CD4-positive, alpha-beta T cell (primary cell): ENCODE results near the gene DAPK2. TPM values are rescaled to one million over a fixed set of nuclear protein-coding genes. Genes with fewer than 3 reads are reported as not detected.
A peak's percentile ranks its signal among the peaks of the same experiment; 100 is the strongest.

Source experiments
- ATAC-seq: fragments of 200-7000 bp; cut with Tn5 transposase; one replicate; pipeline ENCODE4 v1.10.0; 2022; ENCODE audit warnings: mild to moderate bottlenecking; ENCODE audit not compliant: poor library complexity
- CTCF ChIA-PET: fragments of 350-600 bp; sonication (Branson Sonifier 250); formaldehyde crosslinking; loops from one replicate; lab custom pipeline; 2021; ENCODE audit warnings: antibody characterized with exemption, inconsistent platforms; lab: Charles Lee
- POLR2A ChIA-PET: fragments of 350-600 bp; sonication (Branson Sonifier 250); formaldehyde crosslinking; loops from one replicate; lab custom pipeline; 2021; ENCODE audit warnings: antibody characterized with exemption, inconsistent platforms; lab: Charles Lee
- DNase-seq, 14 experiments: peaks; one replicate each; pipeline ENCODE4 v3.0.0-alpha.2; 2013 to 2020; ENCODE audit warnings: mixed read lengths in 2 of 14
- H3K27ac ChIP-seq, 2 donors: one replicate each; pipeline versions ENCODE4 v1.5.1 to v1.7.0; 2013; ENCODE audit warnings: low read length in 2 of 2, low read depth in 1 of 2, mild to moderate bottlenecking in 1 of 2
- H3K27me3 ChIP-seq, 2 experiments: 1 replicate in 1 of 2; 2 replicates in 1 of 2; pipeline versions ENCODE4 v1.6.1 to v1.7.0; 2013; ENCODE audit warnings: low read length in 2 of 2, control low read depth in 1 of 2, mild to moderate bottlenecking in 1 of 2, moderate library complexity in 1 of 2; ENCODE audit not compliant: insufficient read depth in 2 of 2, control insufficient read depth in 1 of 2
- H3K36me3 ChIP-seq: one replicate; pipeline ENCODE4 v1.6.1; 2013; ENCODE audit warnings: low read length, control low read depth; ENCODE audit not compliant: insufficient read depth
- H3K4me1 ChIP-seq: one replicate; pipeline ENCODE4 v1.6.1; 2013; ENCODE audit warnings: low read length, control low read depth; ENCODE audit not compliant: insufficient read depth
- H3K4me3 ChIP-seq: one replicate; pipeline ENCODE4 v1.5.1; 2013; ENCODE audit warnings: mild to moderate bottlenecking, low read length, moderate library complexity
- H3K9me3 ChIP-seq, 2 experiments: 1 replicate in 1 of 2; 2 replicates in 1 of 2; pipeline versions ENCODE4 v1.6.1 to v1.7.0; 2013; ENCODE audit warnings: low read length in 2 of 2, mild to moderate bottlenecking in 2 of 2, control low read depth in 1 of 2, moderate library complexity in 1 of 2; ENCODE audit not compliant: control insufficient read depth in 1 of 2, insufficient read depth in 1 of 2
- H3K27ac Mint-ChIP-seq: one replicate; pipeline ENCODE4 v1.8.0; 2020; ENCODE audit warnings: mixed read lengths
- H3K27me3 Mint-ChIP-seq: one replicate; pipeline ENCODE4 v1.8.0; 2021; ENCODE audit warnings: mixed read lengths
- H3K36me3 Mint-ChIP-seq: one replicate; pipeline ENCODE4 v1.8.0; 2021; ENCODE audit warnings: low read depth, mixed read lengths
- H3K4me1 Mint-ChIP-seq: one replicate; pipeline ENCODE4 v1.8.0; 2021; ENCODE audit warnings: low read depth, mixed read lengths
- H3K4me3 Mint-ChIP-seq: one replicate; pipeline ENCODE4 v1.8.0; 2020; ENCODE audit warnings: mild to moderate bottlenecking, mixed read lengths
- H3K9me3 Mint-ChIP-seq: one replicate; pipeline ENCODE4 v1.8.0; 2020; ENCODE audit warnings: mixed read lengths
- CTCF ChIP-seq: fragments of 200-600 bp; IDR thresholded peaks from one replicate; pipeline ENCODE4 v1.8.0; 2022; ENCODE audit warnings: antibody characterized with exemption, mild to moderate bottlenecking
- intact Hi-C, 2 experiments: fragments of 100-400 bp; cut with DNase I in 1 of 2; cut with micrococcal nuclease in 1 of 2; formaldehyde crosslinking; loops; one replicate each; pipeline versions ENCODE4 v1.15.1 to v1.9.0; 2023 to 2025; cut with DNase I, micrococcal nuclease
- total RNA-seq, 174 experiments: library from RNA in 2 of 174; stranded (reverse) in 2 of 174; gene quantifications; one replicate each; pipeline ENCODE4 v1.2.3 and lab custom pipeline; 2021 to 2026

Gene DAPK2
- total RNA-seq, 2 experiments from 2014 or later = 1.3 to 1.6 TPM

- Mint-ChIP-seq H3K36me3 (peaks cover 49% of the 10 kb centered on the region), H3K9me3 (no peaks in the 10 kb centered on the region), H3K27ac (peak overlapping the region; percentile 93), H3K4me1 (peaks cover 66% of the 10 kb centered on the region), H3K4me3 (peak overlapping the region; percentile 94), H3K27me3 (no peaks in the 10 kb centered on the region)
- ATAC-seq = peak; percentile 10
- H3K36me3 ChIP-seq = peaks cover 12% of the 10 kb centered on the region
- ChIA-PET CTCF (interaction anchor here (1.1 to 1.4 kb wide), 2 partner anchors 19 to 61 kb away, joined by 3 to 6 read pairs; no protein-coding TSS in a partner anchor), POLR2A (interaction anchor here (0.8 to 1.7 kb wide), 5 partner anchors 61 to 588 kb away, joined by 3 to 9 read pairs (median 5); partner anchors contain the start of gene USP3)
- intact Hi-C loops = loop anchor here (2.0 to 10.0 kb wide), 10 partner anchors 71 to 1047 kb away; partner anchors contain the start of genes APH1B (in 1 of the 2), CSNK1G1 (in 1 of the 2), HERC1 (in 1 of the 2) and PCLAF (in 1 of the 2)
- peak; percentile 41 for TF ChIP-seq CTCF
- peak overlapping the region; percentile 73 for H3K4me3 ChIP-seq
- H3K27me3 ChIP-seq = no peaks in the 10 kb centered on the region
- no peaks in the 10 kb centered on the region for H3K9me3 ChIP-seq
- peak overlapping the region in 1 of 2 donors; percentile 90 for H3K27ac ChIP-seq
- peaks cover 50% of the 10 kb centered on the region for H3K4me1 ChIP-seq
- DNase-seq = peak in 3 of 14 experiments; percentile 64 to 69 (median 67)
Observed at GRCh38 chr15:64092075-64092820, 46.0 kb upstream of the DAPK2 start.

- Mint-ChIP-seq H3K36me3 (peaks cover 46% of the 10 kb centered on the region), H3K4me3 (peak overlapping the region; percentile 27), H3K27me3 (no peaks in the 10 kb centered on the region), H3K27ac (no peak overlapping the region), H3K9me3 (no peaks in the 10 kb centered on the region), H3K4me1 (peaks cover 49% of the 10 kb centered on the region)
- no peak overlapping the region for H3K4me3 ChIP-seq
- H3K36me3 ChIP-seq = peaks cover 14% of the 10 kb centered on the region
- POLR2A ChIA-PET = no interaction called here
- no peak for TF ChIP-seq CTCF
- intact Hi-C loops = loop anchor here (10.0 kb wide), 9 partner anchors 256 to 1046 kb away; partner anchors contain the start of genes APH1B (in 1 of the 2), CSNK1G1 (in 1 of the 2), HERC1 (in 1 of the 2) and PCLAF (in 1 of the 2)
- ATAC-seq = no peak
- H3K27me3 ChIP-seq = no peaks in the 10 kb centered on the region
- no peaks in the 10 kb centered on the region for H3K9me3 ChIP-seq
- CTCF ChIA-PET = interaction anchor here (1.2 kb wide), 1 partner anchor 63 kb away, joined by 3 read pairs; no protein-coding TSS in a partner anchor
- H3K27ac ChIP-seq = no peak overlapping the region
- peaks cover 36% of the 10 kb centered on the region for H3K4me1 ChIP-seq
- DNase-seq = peak in 2 of 14 experiments; percentile 45 to 53
Observed at GRCh38 chr15:64090527-64090926, 44.2 kb upstream of the DAPK2 start.

GRCh38 chr15:64089543-64090280 is 43.4 kb upstream of the DAPK2 start:
- TF ChIP-seq CTCF = no peak
- ChIA-PET POLR2A (interaction anchor here (0.6 kb wide), 1 partner anchor 360 kb away, joined by 5 read pairs; no protein-coding TSS in a partner anchor), CTCF (interaction anchor here (0.9 to 1.2 kb wide), 2 partner anchors 12 to 64 kb away, joined by 3 read pairs; no protein-coding TSS in a partner anchor)
- Histone ChIP-seq H3K9me3 (no peaks in the 10 kb centered on the region), H3K27ac (no peak overlapping the region), H3K4me3 (no peak overlapping the region), H3K4me1 (peaks cover 28% of the 10 kb centered on the region), H3K27me3 (no peaks in the 10 kb centered on the region), H3K36me3 (peaks cover 17% of the 10 kb centered on the region)
- H3K9me3 Mint-ChIP-seq = no peaks in the 10 kb centered on the region
- no peaks in the 10 kb centered on the region for H3K27me3 Mint-ChIP-seq
- no peak for ATAC-seq
- DNase-seq = peak in 2 of 14 experiments; percentile 32 to 56
- no peak overlapping the region for H3K27ac Mint-ChIP-seq
- intact Hi-C loops = loop anchor here (10.0 kb wide), 9 partner anchors 255 to 1045 kb away; partner anchors contain the start of genes APH1B (in 1 of the 2), CSNK1G1 (in 1 of the 2), HERC1 (in 1 of the 2) and PCLAF (in 1 of the 2)
- peaks cover 46% of the 10 kb centered on the region for H3K36me3 Mint-ChIP-seq
- H3K4me1 Mint-ChIP-seq = peaks cover 41% of the 10 kb centered on the region
- H3K4me3 Mint-ChIP-seq = no peak overlapping the region
